ENCODE measurements around the gene DTX2. TPM values are rescaled to one million over a fixed set of nuclear protein-coding genes. Genes with fewer than 3 reads are reported as not detected.
"Not testable (repeated sequence)": the region's sequence is repeated elsewhere in the genome, so short reads cannot be mapped to it uniquely, and the experiment has no call there.

Gene DTX2
- total and polyA plus RNA-seq, 2 of the 4 experiments (the other 2 are of a cell fraction) = 1.8 to 7.7 TPM

- BruUV-seq (replicated peaks); intact Hi-C loops (cut with micrococcal nuclease): not testable (repeated sequence)
- no CpG with 5 or more reads among the region's 10 CpGs for WGBS, 2 experiments (ENCODE audit: extremely low coverage in 2 of 2, insufficient read length in 1 of 2)
Observed at GRCh38 chr7:76492139-76492538, 30.6 kb downstream of the DTX2 start.

GRCh38 chr7:76495717-76496116, 34.2 kb downstream of the DTX2 start:
- H3K79me1 ChIP-seq (ENCODE audit: low read depth in 1 of 2, low read length in 2 of 2); dilution Hi-C loops (cut with HindIII; ENCODE audit: low sequenced_read_pairs, unreplicated experiment); H2BK5ac ChIP-seq (ENCODE audit: low read depth, low read length, poor library complexity, severe bottlenecking); H3K9ac ChIP-seq (ENCODE audit: low read depth, low read length); H3K9me1 ChIP-seq (ENCODE audit: insufficient read depth, low read length); H3K36me3 ChIP-seq (ENCODE audit: control insufficient read depth, insufficient read depth, low read length); H3K14ac ChIP-seq (replicated peaks; ENCODE audit: low read depth, low read length); H4K91ac ChIP-seq (ENCODE audit: insufficient read depth, low read depth, low read length); intact Hi-C loops (cut with micrococcal nuclease); H2BK20ac ChIP-seq (ENCODE audit: low read depth, low read length); H4K8ac ChIP-seq (ENCODE audit: low read depth in 2 of 2, low read length in 2 of 2); H3K4me3 ChIP-seq (ENCODE audit: insufficient read depth, low read depth, low read length); H2AK5ac ChIP-seq (ENCODE audit: low read depth, low read length); H3K18ac ChIP-seq (ENCODE audit: low read depth, low read length); DNase-seq; H3K4me1 ChIP-seq (ENCODE audit: control insufficient read depth, insufficient read depth, low read length); H3K9me3 ChIP-seq (ENCODE audit: control insufficient read depth, insufficient read depth, low read length); CTCF ChIA-PET; H3K56ac ChIP-seq (ENCODE audit: extremely low read depth, insufficient read depth, low read length); H2BK120ac ChIP-seq (ENCODE audit: low read depth, low read length); H3K4ac ChIP-seq (ENCODE audit: low read depth, low read length); H3K4me2 ChIP-seq (ENCODE audit: low read depth, low read length); H2AK9ac ChIP-seq (replicated peaks; ENCODE audit: low read depth, low read length, poor library complexity); H4K5ac ChIP-seq (ENCODE audit: low read depth, low read length); H3K27ac ChIP-seq (ENCODE audit: insufficient read depth, low read length); H3K27me3 ChIP-seq (ENCODE audit: control insufficient read depth, insufficient read depth, low read length); H2BK15ac ChIP-seq (ENCODE audit: low read depth, low read length); POLR2A ChIA-PET (ENCODE audit: unreplicated experiment); BruUV-seq (replicated peaks); H3K23ac ChIP-seq (ENCODE audit: low read depth, low read length); ATAC-seq (ENCODE audit: low read depth); H2AFZ ChIP-seq (replicated peaks; ENCODE audit: low read length, poor library complexity); in situ Hi-C loops (cut with MboI; ENCODE audit: low sequenced_read_pairs); H4K20me1 ChIP-seq (ENCODE audit: insufficient read depth, low read length): not testable (repeated sequence)
- WGBS, 2 experiments (ENCODE audit: extremely low coverage in 2 of 2, insufficient read length in 1 of 2) = no CpG with 5 or more reads among the region's 16 CpGs

More at GRCh38 chr7:76492139-76492538, 30.6 kb downstream of the DTX2 start:
- H2AFZ ChIP-seq (replicated peaks; ENCODE audit: low read length, poor library complexity); H2AK9ac ChIP-seq (replicated peaks; ENCODE audit: low read depth, low read length, poor library complexity); H2BK5ac ChIP-seq (ENCODE audit: low read depth, low read length, poor library complexity, severe bottlenecking); H3K9me1 ChIP-seq (ENCODE audit: insufficient read depth, low read length); H3K56ac ChIP-seq (ENCODE audit: extremely low read depth, insufficient read depth, low read length); ATAC-seq (ENCODE audit: low read depth); H3K4me1 ChIP-seq (ENCODE audit: control insufficient read depth, insufficient read depth, low read length); in situ Hi-C loops (cut with MboI; ENCODE audit: low sequenced_read_pairs); H2BK120ac ChIP-seq (ENCODE audit: low read depth, low read length); H3K36me3 ChIP-seq (ENCODE audit: control insufficient read depth, insufficient read depth, low read length); H2BK20ac ChIP-seq (ENCODE audit: low read depth, low read length); H3K14ac ChIP-seq (replicated peaks; ENCODE audit: low read depth, low read length); H2AK5ac ChIP-seq (ENCODE audit: low read depth, low read length); POLR2A ChIA-PET (ENCODE audit: unreplicated experiment); CTCF ChIA-PET; DNase-seq; H4K5ac ChIP-seq (ENCODE audit: low read depth, low read length); H3K4me3 ChIP-seq (ENCODE audit: insufficient read depth, low read depth, low read length); H4K8ac ChIP-seq (ENCODE audit: low read depth in 2 of 2, low read length in 2 of 2); H3K18ac ChIP-seq (ENCODE audit: low read depth, low read length); H3K27me3 ChIP-seq (ENCODE audit: control insufficient read depth, insufficient read depth, low read length); H3K4me2 ChIP-seq (ENCODE audit: low read depth, low read length); H2BK15ac ChIP-seq (ENCODE audit: low read depth, low read length); H3K27ac ChIP-seq (ENCODE audit: insufficient read depth, low read length); H3K9ac ChIP-seq (ENCODE audit: low read depth, low read length); H4K91ac ChIP-seq (ENCODE audit: insufficient read depth, low read depth, low read length); H3K9me3 ChIP-seq (ENCODE audit: control insufficient read depth, insufficient read depth, low read length); dilution Hi-C loops (cut with HindIII; ENCODE audit: low sequenced_read_pairs, unreplicated experiment); H3K4ac ChIP-seq (ENCODE audit: low read depth, low read length); H3K23ac ChIP-seq (ENCODE audit: low read depth, low read length); H3K79me1 ChIP-seq (ENCODE audit: low read depth in 1 of 2, low read length in 2 of 2); H4K20me1 ChIP-seq (ENCODE audit: insufficient read depth, low read length): not testable (repeated sequence)

Measured in IMR-90 (cell line).